ENCODE results near the gene ZBTB40. TPM values are rescaled to one million over a fixed set of nuclear protein-coding genes. Genes with fewer than 3 reads are reported as not detected.

The ZBTB40 gene
- total RNA-seq, 1 experiment from 2014 or later: 21.4 TPM

DNA sequence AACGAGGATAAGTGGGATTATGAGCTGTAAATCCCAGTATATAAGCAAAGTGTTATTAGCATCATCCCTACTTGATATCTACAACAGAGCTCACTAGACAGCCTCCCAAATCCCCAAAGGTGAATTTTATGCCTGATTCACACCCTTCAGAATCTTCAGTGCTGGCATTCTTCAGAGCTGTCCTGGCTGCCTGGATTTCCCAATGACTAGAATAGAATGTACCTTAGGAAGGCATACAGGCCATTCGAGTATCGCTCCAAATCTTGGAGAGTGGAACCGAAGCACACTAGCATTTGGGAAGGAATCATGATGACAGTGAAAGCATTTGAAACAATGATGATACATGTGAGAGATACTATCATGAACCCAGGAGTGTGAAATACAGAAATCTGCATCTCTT is 22.3 kb downstream of the ZBTB40 start:
- BruUV-seq (replicated peaks): no TSS peak
- no peaks in the 10 kb centered on the region for H3K27me3 ChIP-seq (ENCODE audit: insufficient read depth, low read depth)
- no peaks in the 10 kb centered on the region for H4K20me1 ChIP-seq (ENCODE audit: insufficient read depth)
- H3K4me2 ChIP-seq: no peak overlapping the region
- ChIA-PET CTCF (interaction anchor here (0.7 kb wide), 1 partner anchor 790 kb away, joined by 3 read pairs; no protein-coding TSS in a partner anchor), POLR2A (ENCODE audit: unreplicated experiment) (interaction anchor here (0.7 kb wide), 1 partner anchor 11 kb away, joined by 4 read pairs; no protein-coding TSS in a partner anchor)
- no peaks in the 10 kb centered on the region for H3K36me3 ChIP-seq (ENCODE audit: low read depth)
- H3K4me1 ChIP-seq (replicated peaks; ENCODE audit: insufficient read depth): no peaks in the 10 kb centered on the region
- no peak overlapping the region for H2AFZ ChIP-seq
- H3K27ac ChIP-seq: no peak overlapping the region
- DNase-seq: no peak
- H3K9me2 ChIP-seq (ENCODE audit: insufficient read depth): no peaks in the 10 kb centered on the region
- TF ChIP-seq, protein P1, sequence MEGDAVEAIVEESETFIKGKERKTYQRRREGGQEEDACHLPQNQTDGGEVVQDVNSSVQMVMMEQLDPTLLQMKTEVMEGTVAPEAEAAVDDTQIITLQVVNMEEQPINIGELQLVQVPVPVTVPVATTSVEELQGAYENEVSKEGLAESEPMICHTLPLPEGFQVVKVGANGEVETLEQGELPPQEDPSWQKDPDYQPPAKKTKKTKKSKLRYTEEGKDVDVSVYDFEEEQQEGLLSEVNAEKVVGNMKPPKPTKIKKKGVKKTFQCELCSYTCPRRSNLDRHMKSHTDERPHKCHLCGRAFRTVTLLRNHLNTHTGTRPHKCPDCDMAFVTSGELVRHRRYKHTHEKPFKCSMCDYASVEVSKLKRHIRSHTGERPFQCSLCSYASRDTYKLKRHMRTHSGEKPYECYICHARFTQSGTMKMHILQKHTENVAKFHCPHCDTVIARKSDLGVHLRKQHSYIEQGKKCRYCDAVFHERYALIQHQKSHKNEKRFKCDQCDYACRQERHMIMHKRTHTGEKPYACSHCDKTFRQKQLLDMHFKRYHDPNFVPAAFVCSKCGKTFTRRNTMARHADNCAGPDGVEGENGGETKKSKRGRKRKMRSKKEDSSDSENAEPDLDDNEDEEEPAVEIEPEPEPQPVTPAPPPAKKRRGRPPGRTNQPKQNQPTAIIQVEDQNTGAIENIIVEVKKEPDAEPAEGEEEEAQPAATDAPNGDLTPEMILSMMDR (conservative IDR thresholded peaks at IDR 0.05): no peak
- TF ChIP-seq EZH2 (IDR thresholded peaks at IDR 0.05; ENCODE audit: low read depth): no peak
- intact Hi-C loops (cut with micrococcal nuclease; ENCODE audit: unreplicated experiment): no loop called here
- H3K4me3 ChIP-seq: no peak overlapping the region
- 0 out of 2 replicates have a peak, but pooled peaks cover 6% of the 10 kb centered on the region for H3K79me2 ChIP-seq (ENCODE audit: low read depth)
- no peaks in the 10 kb centered on the region for H3F3A ChIP-seq (ENCODE audit: insufficient read depth, low read depth)
- H3K9me3 ChIP-seq (ENCODE audit: insufficient read depth, low read depth): no peaks in the 10 kb centered on the region

DNA sequence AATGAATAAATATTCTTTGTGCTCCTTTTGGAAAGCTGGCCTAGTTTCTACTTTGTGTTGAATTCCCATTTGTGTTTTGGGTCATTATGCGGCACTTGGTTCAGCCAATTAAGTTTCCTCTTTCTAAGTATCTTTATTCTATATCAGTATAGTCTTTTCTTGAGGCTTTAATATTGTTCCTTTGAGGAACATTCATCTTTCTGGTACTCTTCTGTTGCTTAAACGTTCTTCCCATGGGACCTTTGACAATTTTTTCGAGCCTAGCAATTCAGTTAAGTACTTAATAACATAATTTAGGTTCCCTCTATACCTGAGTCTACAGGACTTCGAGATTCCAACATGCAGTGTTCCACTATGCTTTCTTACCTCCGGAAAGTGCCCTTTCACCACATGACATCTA is 24.9 kb downstream of the ZBTB40 start:
- H2AFZ ChIP-seq: no peak overlapping the region
- no peaks in the 10 kb centered on the region for H3K9me3 ChIP-seq (ENCODE audit: insufficient read depth, low read depth)
- no peaks in the 10 kb centered on the region; the same call in 1 of the 2 replicates for H3K79me2 ChIP-seq (ENCODE audit: low read depth)
- H3K4me3 ChIP-seq: no peak overlapping the region
- TF ChIP-seq, protein P1 (conservative IDR thresholded peaks at IDR 0.05): no peak
- TF ChIP-seq EZH2 (IDR thresholded peaks at IDR 0.05; ENCODE audit: low read depth): no peak
- no peaks in the 10 kb centered on the region for H3F3A ChIP-seq (ENCODE audit: insufficient read depth, low read depth)
- H3K36me3 ChIP-seq (ENCODE audit: low read depth): no peaks in the 10 kb centered on the region
- no peak for DNase-seq
- no peak overlapping the region for H3K4me2 ChIP-seq
- no peaks in the 10 kb centered on the region for H4K20me1 ChIP-seq (ENCODE audit: insufficient read depth)
- BruUV-seq (replicated peaks): no TSS peak
- no peaks in the 10 kb centered on the region for H3K9me2 ChIP-seq (ENCODE audit: insufficient read depth)
- ChIA-PET CTCF (no interaction called here), POLR2A (ENCODE audit: unreplicated experiment) (no interaction called here)
- H3K4me1 ChIP-seq (replicated peaks; ENCODE audit: insufficient read depth): no peaks in the 10 kb centered on the region
- no peak overlapping the region for H3K27ac ChIP-seq
- no peaks in the 10 kb centered on the region for H3K27me3 ChIP-seq (ENCODE audit: insufficient read depth, low read depth)
- intact Hi-C loops (cut with micrococcal nuclease; ENCODE audit: unreplicated experiment): no loop called here

DNA sequence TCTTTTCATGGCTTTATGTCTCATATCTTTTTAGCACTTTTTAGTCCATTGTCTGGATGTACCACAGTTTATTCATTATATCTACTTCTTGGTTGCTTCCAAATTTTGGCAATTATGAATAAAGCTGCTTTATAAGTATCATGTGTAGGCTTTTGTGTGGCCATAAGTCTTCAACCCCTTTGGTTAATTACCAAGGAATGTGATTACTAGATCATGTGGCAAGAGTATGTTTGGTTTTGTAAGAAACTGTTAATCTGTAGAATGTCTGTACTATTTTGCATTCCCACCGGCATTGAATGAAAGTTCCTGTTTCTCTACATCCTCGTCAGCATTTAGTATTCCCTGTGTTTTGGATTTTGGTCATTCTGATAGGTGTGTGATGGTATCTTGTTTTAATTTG is 31.5 kb downstream of the ZBTB40 start:
- Histone ChIP-seq H3K4me3 (no peak overlapping the region), H3K36me3 (ENCODE audit: low read depth) (no peaks in the 10 kb centered on the region), H3K4me1 (replicated peaks; ENCODE audit: insufficient read depth) (no peaks in the 10 kb centered on the region), H3K4me2 (no peak overlapping the region), H4K20me1 (ENCODE audit: insufficient read depth) (no peaks in the 10 kb centered on the region), H3F3A (ENCODE audit: insufficient read depth, low read depth) (no peaks in the 10 kb centered on the region), H3K27ac (no peak overlapping the region), H3K27me3 (ENCODE audit: insufficient read depth, low read depth) (no peaks in the 10 kb centered on the region), H2AFZ (no peak overlapping the region), H3K9me3 (ENCODE audit: insufficient read depth, low read depth) (no peaks in the 10 kb centered on the region), H3K79me2 (ENCODE audit: low read depth) (peaks cover 3% of the 10 kb centered on the region; the same call in 1 of the 2 replicates), H3K9me2 (ENCODE audit: insufficient read depth) (no peaks in the 10 kb centered on the region)
- POLR2A ChIA-PET (ENCODE audit: unreplicated experiment): no interaction called here
- no peak for DNase-seq
- CTCF ChIA-PET: interaction anchor here (0.7 kb wide), 1 partner anchor 1152 kb away, joined by 6 read pairs; no protein-coding TSS in a partner anchor
- BruUV-seq (replicated peaks): no TSS peak
- TF ChIP-seq EZH2 (IDR thresholded peaks at IDR 0.05; ENCODE audit: low read depth): no peak
- TF ChIP-seq, protein P1 (conservative IDR thresholded peaks at IDR 0.05): no peak
- intact Hi-C loops (cut with micrococcal nuclease; ENCODE audit: unreplicated experiment): no loop called here
